Measurements from ENCODE around the gene TMEM243.
"Not testable (repeated sequence)": the region's sequence is repeated elsewhere in the genome, so short reads cannot be mapped to it uniquely, and the experiment has no call there.

The TMEM243 gene

GRCh38 chr7:87209295-87209924 is 10.1 kb downstream of the TMEM243 start:
- TF ChIP-seq CTCF (conservative IDR thresholded peaks at IDR 0.05) (no peak), ZFX (IDR thresholded peaks at IDR 0.05) (no peak)
- no peak overlapping the region for H3K27ac ChIP-seq

DNA sequence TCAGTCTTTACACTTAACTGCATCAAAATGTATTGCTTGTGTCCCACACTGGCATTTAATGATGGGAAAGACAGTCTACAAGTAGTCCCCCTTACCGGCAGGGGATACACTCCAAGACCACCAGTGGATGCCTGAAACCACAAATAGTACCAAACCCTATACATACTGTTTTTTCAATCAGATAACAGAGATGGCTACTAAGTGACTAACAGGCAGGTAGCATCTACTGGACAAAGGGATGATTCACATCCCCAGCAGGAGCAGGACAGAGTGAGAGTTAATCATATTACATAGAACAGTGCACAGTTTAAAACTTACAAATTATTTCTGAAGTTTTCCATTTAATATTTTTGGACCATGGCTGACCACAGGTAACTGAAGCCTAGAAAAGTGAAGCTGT is 13.2 kb downstream of the TMEM243 start:
- TF ChIP-seq CTCF (conservative IDR thresholded peaks at IDR 0.05) (no peak), ZFX (IDR thresholded peaks at IDR 0.05) (no peak)
- H3K27ac ChIP-seq: no peak overlapping the region

DNA sequence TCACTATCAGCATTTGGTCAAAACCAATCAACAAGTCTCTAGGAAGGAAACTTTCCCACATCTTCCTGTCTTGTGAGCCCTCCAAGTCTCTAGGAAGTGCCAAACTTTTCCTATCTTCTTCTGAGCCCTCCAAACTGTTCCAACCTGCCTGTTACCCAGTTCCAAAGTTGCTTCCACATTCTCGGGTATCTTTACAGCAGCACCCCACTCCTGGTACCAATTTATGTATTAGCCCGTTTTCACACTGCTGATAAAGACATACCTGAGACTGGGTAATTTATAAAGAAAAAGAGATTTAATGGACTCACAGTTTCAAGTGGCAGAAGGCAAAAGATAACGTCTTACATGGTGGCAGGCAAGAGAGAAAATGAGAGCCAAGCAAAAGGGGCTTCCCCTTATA is 13.8 kb downstream of the TMEM243 start:
- not testable (repeated sequence) for H3K27ac ChIP-seq

GRCh38 chr7:87204933-87205332 is 14.6 kb downstream of the TMEM243 start:
- H3K27ac ChIP-seq: no peak overlapping the region
- no peak for TF ChIP-seq CTCF (conservative IDR thresholded peaks at IDR 0.05)

DNA sequence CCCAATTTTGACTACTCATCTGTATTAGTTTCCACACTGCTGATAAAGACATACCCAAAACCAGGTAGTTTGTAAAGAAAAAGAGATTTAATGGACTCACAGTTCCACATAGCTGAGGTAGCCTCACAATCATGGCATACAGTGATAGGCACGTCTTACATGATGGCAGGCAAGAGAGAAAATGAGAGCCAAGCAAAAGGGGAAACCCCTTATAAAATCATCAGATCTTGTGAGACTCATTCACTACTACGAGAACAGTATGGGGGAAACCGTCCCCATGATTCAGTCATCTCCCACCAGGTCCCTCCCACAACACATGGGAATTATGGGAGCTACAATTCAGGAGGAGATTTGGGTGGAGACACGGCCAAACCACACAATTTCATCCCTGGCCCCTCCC is 15.6 kb downstream of the TMEM243 start:
- H3K27ac ChIP-seq: not testable (repeated sequence)

DNA sequence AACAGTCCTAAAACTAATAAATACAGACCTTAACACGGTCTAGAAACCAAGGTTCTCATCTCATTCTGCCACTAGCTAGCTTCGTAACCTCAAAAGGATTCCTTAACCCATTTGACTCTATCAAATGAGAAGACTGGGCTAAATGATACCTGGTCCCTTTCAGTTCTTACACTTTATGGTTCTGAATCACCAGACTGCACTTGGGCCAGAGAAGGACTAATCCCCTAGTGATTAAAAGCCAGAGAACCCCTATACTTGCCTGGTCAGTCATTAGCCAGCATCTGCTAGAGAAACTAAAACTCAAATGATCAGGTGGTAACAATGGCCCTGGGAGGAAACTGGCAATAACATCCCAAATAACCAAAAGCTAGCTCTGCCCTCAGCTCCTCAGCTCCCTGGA is 16.8 kb downstream of the TMEM243 start:
- TF ChIP-seq ZFX (IDR thresholded peaks at IDR 0.05) (no peak), CTCF (conservative IDR thresholded peaks at IDR 0.05) (no peak)

DNA sequence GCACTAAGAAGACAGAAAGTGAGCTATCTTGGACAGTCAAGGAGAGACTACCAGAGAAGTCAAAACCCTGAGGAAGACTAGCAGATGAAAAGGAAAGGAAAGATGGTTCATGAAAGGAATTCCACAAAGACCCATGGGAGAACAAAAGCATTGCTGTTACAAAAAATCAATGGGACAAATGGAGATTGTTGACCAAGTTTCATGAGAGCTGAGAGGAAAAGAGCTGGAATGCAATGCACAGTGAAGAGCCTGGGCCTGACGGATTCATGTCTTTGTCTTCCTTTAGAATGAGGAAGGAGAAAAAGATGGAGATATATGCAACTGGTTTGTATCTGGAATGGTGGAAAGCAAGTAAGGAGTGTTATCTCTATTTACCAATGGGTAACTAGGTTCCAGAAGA is 17.3 kb downstream of the TMEM243 start:
- no peak for TF ChIP-seq CTCF (conservative IDR thresholded peaks at IDR 0.05)
- TF ChIP-seq ZFX (IDR thresholded peaks at IDR 0.05): no peak

More for the DNA sequence above, 16.8 kb downstream of the TMEM243 start:
- H3K27ac ChIP-seq: no peak overlapping the region

GRCh38 chr7:87199700-87200450 is 19.7 kb downstream of the TMEM243 start:
- no peak overlapping the region for H3K27ac ChIP-seq

More for the DNA sequence above, 17.3 kb downstream of the TMEM243 start:
- H3K27ac ChIP-seq: no peak overlapping the region

More at GRCh38 chr7:87199700-87200450, 19.7 kb downstream of the TMEM243 start:
- TF ChIP-seq ZFX (IDR thresholded peaks at IDR 0.05): no peak
- no peak for TF ChIP-seq CTCF (conservative IDR thresholded peaks at IDR 0.05)

All from C4-2B (cell line).